OCI-LY3 (cell line): ENCODE data around the gene ARHGEF10L.

Experiments
- H2AFZ ChIP-seq: fragments of 200-600, 300-600 bp; shearing (Covaris generic); 2 replicates; pipeline ENCODE4 v1.6.0; 2014; ENCODE audit warnings: antibody characterized with exemption, low read depth, low read length
- H3K27ac ChIP-seq: fragments of 200-600, 300-600 bp; sonication (generic); 2 replicates; pipeline ENCODE4 v1.5.1; 2014; ENCODE audit warnings: mild to moderate bottlenecking, low read length, moderate library complexity, mixed read lengths
- H3K27me3 ChIP-seq: fragments of 200-600, 300-600 bp; sonication (generic); 2 replicates; pipeline ENCODE4 v1.6.1; 2014; ENCODE audit warnings: low read depth, low read length, mixed read lengths
- H3K36me3 ChIP-seq: fragments of 200-600, 300-600 bp; sonication (generic); replicated peaks from 2 replicates; pipeline ENCODE3; 2014; ENCODE audit warnings: low read depth, low read length, mixed read lengths
- H3K4me1 ChIP-seq: fragments of 300-600, 200-600 bp; sonication (generic); 2 replicates; pipeline ENCODE4 v1.6.1; 2014; ENCODE audit warnings: low read length, mixed read lengths
- H3K4me2 ChIP-seq: fragments of 200-600, 300-600 bp; sonication (generic); 2 replicates; pipeline ENCODE4 v1.6.1; 2014; ENCODE audit warnings: low read length, mixed read lengths
- H3K4me3 ChIP-seq: fragments of 300-600, 200-600 bp; sonication (generic); 2 replicates; pipeline ENCODE4 v1.5.1; 2014; ENCODE audit warnings: antibody characterized with exemption, mild to moderate bottlenecking, low read length, moderate library complexity
- H3K79me2 ChIP-seq: fragments of 300-600, 200-600 bp; shearing (Covaris generic); 2 replicates; pipeline ENCODE4 v1.6.1; 2014; ENCODE audit warnings: mild to moderate bottlenecking, low read length, mixed read lengths
- H3K9ac ChIP-seq: fragments of 300-600, 200-600 bp; shearing (Covaris generic); 2 replicates; pipeline ENCODE4 v1.6.0; 2014; ENCODE audit warnings: mild to moderate bottlenecking, low read length, moderate library complexity
- H3K9me3 ChIP-seq: fragments of 200-600, 300-600 bp; shearing (Covaris generic); 2 replicates; pipeline ENCODE4 v1.6.1; 2014; ENCODE audit warnings: low read length, mixed read lengths; ENCODE audit not compliant: insufficient read depth
- H4K20me1 ChIP-seq: fragments of 200-600, 300-600 bp; sonication (generic); 2 replicates; pipeline ENCODE4 v1.6.1; 2016; ENCODE audit warnings: low read length, mixed read lengths; ENCODE audit not compliant: insufficient read depth
- EZH2phosphoT487 ChIP-seq: fragments of 200-600 bp; shearing (Covaris generic); IDR thresholded peaks from 2 replicates; pipeline ENCODE4 v1.6.1; 2018; ENCODE audit warnings: antibody characterized with exemption, mixed run types, low read depth
- TF ChIP-seq, protein P1 (sequence below): fragments of 200-600, 300-600 bp; sonication (generic); IDR thresholded peaks from 2 replicates; pipeline ENCODE4 v1.5.1; 2014; ENCODE audit warnings: antibody characterized with exemption, low read length, low read depth

ARHGEF10L gene

DNA sequence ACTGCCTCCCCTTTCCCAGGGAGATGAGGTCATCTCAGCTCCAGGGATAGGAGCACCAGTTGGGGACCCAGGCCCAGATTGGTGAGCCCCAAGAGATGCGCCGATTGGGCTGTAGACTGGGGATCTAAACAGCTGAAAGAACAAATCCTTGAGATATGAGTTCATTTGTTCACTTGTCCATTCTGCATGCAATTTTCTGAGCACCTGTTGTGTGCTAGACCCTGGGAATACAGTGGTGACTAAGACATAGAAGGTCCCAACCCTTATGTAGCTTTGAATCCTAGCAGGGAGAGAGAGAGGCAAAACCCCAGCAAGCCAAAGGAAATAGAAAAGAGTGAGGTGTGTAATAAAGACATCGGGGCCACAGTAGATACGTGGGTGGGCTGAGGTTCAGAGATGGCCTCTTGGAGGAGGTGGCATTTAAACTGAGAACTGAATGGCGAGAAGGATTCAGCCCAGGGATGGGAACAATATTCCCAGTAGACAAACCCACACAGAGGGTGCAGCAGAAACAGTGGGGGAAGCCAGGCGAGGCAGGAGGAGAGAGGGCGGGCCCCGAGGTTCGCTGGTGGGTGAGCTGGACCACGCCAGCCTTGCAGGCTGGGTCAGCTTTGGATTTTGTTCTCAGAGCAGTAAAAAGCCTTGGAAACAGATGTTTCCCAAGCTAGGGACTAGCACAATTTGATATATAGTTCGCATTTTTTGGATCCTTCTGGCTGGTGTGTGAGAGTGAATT lies 110.0 kb downstream of the ARHGEF10L start:
- no peak overlapping the region for H2AFZ ChIP-seq
- H3K36me3 ChIP-seq, result no peaks in the 10 kb centered on the region
- H3K4me1 ChIP-seq, result no peaks in the 10 kb centered on the region
- no peak overlapping the region for H3K4me2 ChIP-seq
- H3K27ac ChIP-seq, result no peak overlapping the region
- H3K9me3 ChIP-seq, result no peaks in the 10 kb centered on the region
- H3K4me3 ChIP-seq, result no peak overlapping the region
- H3K79me2 ChIP-seq, result no peaks in the 10 kb centered on the region
- H4K20me1 ChIP-seq, result no peaks in the 10 kb centered on the region
- no peak overlapping the region for H3K9ac ChIP-seq
- H3K27me3 ChIP-seq, result no peaks in the 10 kb centered on the region
- TF ChIP-seq, protein P1, sequence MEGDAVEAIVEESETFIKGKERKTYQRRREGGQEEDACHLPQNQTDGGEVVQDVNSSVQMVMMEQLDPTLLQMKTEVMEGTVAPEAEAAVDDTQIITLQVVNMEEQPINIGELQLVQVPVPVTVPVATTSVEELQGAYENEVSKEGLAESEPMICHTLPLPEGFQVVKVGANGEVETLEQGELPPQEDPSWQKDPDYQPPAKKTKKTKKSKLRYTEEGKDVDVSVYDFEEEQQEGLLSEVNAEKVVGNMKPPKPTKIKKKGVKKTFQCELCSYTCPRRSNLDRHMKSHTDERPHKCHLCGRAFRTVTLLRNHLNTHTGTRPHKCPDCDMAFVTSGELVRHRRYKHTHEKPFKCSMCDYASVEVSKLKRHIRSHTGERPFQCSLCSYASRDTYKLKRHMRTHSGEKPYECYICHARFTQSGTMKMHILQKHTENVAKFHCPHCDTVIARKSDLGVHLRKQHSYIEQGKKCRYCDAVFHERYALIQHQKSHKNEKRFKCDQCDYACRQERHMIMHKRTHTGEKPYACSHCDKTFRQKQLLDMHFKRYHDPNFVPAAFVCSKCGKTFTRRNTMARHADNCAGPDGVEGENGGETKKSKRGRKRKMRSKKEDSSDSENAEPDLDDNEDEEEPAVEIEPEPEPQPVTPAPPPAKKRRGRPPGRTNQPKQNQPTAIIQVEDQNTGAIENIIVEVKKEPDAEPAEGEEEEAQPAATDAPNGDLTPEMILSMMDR, result no peak
- no peak for TF ChIP-seq EZH2phosphoT487

DNA sequence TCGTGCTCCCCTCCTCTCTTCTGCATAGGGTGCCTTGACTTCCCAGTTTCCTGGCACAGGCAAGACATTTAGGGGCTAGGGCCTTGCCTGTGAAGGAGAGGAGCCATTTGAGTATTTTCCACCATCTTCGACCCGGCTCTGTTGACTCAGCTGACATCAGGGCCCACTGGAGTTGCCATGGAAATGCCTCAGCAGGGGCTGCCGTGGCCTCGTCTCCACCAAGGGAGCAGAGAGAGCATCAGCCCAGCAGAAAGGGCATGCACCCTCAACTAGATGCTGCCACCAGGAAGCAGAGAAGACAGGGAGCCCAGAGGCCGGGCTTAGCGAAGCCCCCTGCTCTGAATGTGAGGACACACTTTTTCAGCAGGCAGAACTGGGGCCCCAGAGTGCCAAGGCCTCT lies 113.8 kb downstream of the ARHGEF10L start:
- no peaks in the 10 kb centered on the region for H3K27me3 ChIP-seq
- TF ChIP-seq, protein P1, result no peak
- no peak for TF ChIP-seq EZH2phosphoT487

DNA sequence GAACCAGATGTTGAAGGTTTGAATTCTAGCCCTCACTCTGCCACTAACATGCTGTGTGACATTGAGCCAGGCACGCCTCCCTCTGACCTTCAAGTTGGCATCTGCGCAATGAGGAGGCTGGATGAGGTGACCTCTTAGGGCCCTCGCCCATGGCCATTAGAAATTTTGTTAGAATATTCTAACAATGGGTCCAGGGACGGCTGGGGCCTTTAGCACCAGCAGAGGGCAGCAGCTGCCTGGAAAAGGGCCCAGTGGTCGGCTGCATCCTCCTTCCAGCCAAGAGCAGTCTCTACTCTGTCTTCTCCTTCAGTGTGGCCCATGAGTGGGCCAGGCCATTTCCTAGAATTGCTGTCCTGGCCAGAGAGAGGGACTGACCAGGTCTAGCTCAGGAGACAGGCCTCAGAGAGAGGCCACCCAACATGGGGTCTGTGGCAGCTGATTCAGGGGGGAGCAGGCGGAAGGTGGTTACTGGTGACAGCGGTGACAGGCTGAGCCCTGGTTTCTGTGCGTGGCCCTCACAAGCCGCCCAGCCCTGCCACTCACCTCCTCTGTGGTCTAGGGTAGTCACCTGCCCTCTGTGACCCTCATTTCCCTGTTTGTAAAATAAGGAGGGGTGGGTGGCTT lies 114.3 kb downstream of the ARHGEF10L start:
- Histone ChIP-seq H3K4me1 (no peaks in the 10 kb centered on the region), H2AFZ (no peak overlapping the region), H3K4me3 (no peak overlapping the region), H4K20me1 (no peaks in the 10 kb centered on the region), H3K4me2 (no peak overlapping the region), H3K79me2 (no peaks in the 10 kb centered on the region), H3K9me3 (no peaks in the 10 kb centered on the region), H3K36me3 (no peaks in the 10 kb centered on the region), H3K9ac (no peak overlapping the region), H3K27ac (no peak overlapping the region), H3K27me3 (no peaks in the 10 kb centered on the region)
- no peak for TF ChIP-seq EZH2phosphoT487
- TF ChIP-seq, protein P1, result peak; percentile 51

More for the DNA sequence above, 113.8 kb downstream of the ARHGEF10L start:
- no peak overlapping the region for H3K27ac ChIP-seq
- no peaks in the 10 kb centered on the region for H3K79me2 ChIP-seq
- no peak overlapping the region for H2AFZ ChIP-seq
- no peak overlapping the region for H3K4me2 ChIP-seq
- no peaks in the 10 kb centered on the region for H3K9me3 ChIP-seq
- no peaks in the 10 kb centered on the region for H3K36me3 ChIP-seq
- no peak overlapping the region for H3K4me3 ChIP-seq
- no peak overlapping the region for H3K9ac ChIP-seq
- H4K20me1 ChIP-seq, result no peaks in the 10 kb centered on the region
- no peaks in the 10 kb centered on the region for H3K4me1 ChIP-seq

DNA sequence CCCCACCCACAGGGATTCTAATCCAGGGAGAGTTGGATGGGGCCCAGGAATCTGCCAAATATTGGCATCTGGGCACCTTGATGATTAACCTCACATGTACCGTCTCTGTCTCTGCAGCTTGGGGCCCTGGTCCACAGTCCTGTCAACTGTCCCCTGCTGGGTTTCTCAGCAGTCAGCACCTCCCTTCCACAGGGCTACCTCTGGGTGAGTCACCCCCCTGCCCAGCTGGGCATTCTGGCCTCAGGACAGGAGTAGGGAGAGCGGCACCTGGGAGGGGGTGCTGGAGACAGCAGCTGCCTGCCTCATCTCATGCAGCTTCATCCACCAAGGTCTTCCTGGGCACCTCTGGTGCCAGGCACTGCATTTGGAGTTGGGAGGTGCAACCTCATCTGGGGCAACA lies 115.0 kb downstream of the ARHGEF10L start:
- H3K79me2 ChIP-seq, result no peaks in the 10 kb centered on the region
- no peak overlapping the region for H3K4me3 ChIP-seq
- no peak overlapping the region for H2AFZ ChIP-seq
- no peaks in the 10 kb centered on the region for H3K27me3 ChIP-seq
- H4K20me1 ChIP-seq, result no peaks in the 10 kb centered on the region
- H3K27ac ChIP-seq, result no peak overlapping the region
- no peaks in the 10 kb centered on the region for H3K9me3 ChIP-seq
- H3K4me1 ChIP-seq, result no peaks in the 10 kb centered on the region
- H3K9ac ChIP-seq, result no peak overlapping the region
- no peak overlapping the region for H3K4me2 ChIP-seq
- no peaks in the 10 kb centered on the region for H3K36me3 ChIP-seq
- no peak for TF ChIP-seq EZH2phosphoT487
- TF ChIP-seq, protein P1, result no peak
